ENCODE results near the gene GNA15. TPM values are rescaled to one million over a fixed set of nuclear protein-coding genes. Genes with fewer than 3 reads are reported as not detected.

The GNA15 gene
- total and polyA plus RNA-seq, 2 of the 8 experiments (the other 6 are each of a cell fraction or from before 2014, with no cell fraction given) = 0.26 to 0.45 TPM

- TF ChIP-seq, protein P1, sequence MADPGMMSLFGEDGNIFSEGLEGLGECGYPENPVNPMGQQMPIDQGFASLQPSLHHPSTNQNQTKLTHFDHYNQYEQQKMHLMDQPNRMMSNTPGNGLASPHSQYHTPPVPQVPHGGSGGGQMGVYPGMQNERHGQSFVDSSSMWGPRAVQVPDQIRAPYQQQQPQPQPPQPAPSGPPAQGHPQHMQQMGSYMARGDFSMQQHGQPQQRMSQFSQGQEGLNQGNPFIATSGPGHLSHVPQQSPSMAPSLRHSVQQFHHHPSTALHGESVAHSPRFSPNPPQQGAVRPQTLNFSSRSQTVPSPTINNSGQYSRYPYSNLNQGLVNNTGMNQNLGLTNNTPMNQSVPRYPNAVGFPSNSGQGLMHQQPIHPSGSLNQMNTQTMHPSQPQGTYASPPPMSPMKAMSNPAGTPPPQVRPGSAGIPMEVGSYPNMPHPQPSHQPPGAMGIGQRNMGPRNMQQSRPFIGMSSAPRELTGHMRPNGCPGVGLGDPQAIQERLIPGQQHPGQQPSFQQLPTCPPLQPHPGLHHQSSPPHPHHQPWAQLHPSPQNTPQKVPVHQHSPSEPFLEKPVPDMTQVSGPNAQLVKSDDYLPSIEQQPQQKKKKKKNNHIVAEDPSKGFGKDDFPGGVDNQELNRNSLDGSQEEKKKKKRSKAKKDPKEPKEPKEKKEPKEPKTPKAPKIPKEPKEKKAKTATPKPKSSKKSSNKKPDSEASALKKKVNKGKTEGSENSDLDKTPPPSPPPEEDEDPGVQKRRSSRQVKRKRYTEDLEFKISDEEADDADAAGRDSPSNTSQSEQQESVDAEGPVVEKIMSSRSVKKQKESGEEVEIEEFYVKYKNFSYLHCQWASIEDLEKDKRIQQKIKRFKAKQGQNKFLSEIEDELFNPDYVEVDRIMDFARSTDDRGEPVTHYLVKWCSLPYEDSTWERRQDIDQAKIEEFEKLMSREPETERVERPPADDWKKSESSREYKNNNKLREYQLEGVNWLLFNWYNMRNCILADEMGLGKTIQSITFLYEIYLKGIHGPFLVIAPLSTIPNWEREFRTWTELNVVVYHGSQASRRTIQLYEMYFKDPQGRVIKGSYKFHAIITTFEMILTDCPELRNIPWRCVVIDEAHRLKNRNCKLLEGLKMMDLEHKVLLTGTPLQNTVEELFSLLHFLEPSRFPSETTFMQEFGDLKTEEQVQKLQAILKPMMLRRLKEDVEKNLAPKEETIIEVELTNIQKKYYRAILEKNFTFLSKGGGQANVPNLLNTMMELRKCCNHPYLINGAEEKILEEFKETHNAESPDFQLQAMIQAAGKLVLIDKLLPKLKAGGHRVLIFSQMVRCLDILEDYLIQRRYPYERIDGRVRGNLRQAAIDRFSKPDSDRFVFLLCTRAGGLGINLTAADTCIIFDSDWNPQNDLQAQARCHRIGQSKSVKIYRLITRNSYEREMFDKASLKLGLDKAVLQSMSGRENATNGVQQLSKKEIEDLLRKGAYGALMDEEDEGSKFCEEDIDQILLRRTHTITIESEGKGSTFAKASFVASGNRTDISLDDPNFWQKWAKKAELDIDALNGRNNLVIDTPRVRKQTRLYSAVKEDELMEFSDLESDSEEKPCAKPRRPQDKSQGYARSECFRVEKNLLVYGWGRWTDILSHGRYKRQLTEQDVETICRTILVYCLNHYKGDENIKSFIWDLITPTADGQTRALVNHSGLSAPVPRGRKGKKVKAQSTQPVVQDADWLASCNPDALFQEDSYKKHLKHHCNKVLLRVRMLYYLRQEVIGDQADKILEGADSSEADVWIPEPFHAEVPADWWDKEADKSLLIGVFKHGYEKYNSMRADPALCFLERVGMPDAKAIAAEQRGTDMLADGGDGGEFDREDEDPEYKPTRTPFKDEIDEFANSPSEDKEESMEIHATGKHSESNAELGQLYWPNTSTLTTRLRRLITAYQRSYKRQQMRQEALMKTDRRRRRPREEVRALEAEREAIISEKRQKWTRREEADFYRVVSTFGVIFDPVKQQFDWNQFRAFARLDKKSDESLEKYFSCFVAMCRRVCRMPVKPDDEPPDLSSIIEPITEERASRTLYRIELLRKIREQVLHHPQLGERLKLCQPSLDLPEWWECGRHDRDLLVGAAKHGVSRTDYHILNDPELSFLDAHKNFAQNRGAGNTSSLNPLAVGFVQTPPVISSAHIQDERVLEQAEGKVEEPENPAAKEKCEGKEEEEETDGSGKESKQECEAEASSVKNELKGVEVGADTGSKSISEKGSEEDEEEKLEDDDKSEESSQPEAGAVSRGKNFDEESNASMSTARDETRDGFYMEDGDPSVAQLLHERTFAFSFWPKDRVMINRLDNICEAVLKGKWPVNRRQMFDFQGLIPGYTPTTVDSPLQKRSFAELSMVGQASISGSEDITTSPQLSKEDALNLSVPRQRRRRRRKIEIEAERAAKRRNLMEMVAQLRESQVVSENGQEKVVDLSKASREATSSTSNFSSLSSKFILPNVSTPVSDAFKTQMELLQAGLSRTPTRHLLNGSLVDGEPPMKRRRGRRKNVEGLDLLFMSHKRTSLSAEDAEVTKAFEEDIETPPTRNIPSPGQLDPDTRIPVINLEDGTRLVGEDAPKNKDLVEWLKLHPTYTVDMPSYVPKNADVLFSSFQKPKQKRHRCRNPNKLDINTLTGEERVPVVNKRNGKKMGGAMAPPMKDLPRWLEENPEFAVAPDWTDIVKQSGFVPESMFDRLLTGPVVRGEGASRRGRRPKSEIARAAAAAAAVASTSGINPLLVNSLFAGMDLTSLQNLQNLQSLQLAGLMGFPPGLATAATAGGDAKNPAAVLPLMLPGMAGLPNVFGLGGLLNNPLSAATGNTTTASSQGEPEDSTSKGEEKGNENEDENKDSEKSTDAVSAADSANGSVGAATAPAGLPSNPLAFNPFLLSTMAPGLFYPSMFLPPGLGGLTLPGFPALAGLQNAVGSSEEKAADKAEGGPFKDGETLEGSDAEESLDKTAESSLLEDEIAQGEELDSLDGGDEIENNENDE (IDR thresholded peaks at IDR 0.05; ENCODE audit: insufficient replicate concordance, low read length) = no peak
- no peak for TF ChIP-seq SP2 (IDR thresholded peaks at IDR 0.05; ENCODE audit: low read length)
Measured at GRCh38 chr19:3123956-3124355, 11.9 kb upstream of the GNA15 start (continued).
